Measurements from ENCODE around the gene C6orf120.
A peak's percentile ranks its signal among the peaks of the same experiment; 100 is the strongest.

The C6orf120 gene

GRCh38 chr6:169725125-169726048, 23.5 kb downstream of the C6orf120 start:
- Histone ChIP-seq H3K9me3 (ENCODE audit: control insufficient read depth, insufficient read depth, low read length) (no peaks in the 10 kb centered on the region), H3K79me2 (ENCODE audit: control insufficient read depth, low read length) (peaks cover 48% of the 10 kb centered on the region), H3K4me2 (ENCODE audit: low read length) (peak overlapping the region; percentile 87), H3K4me1 (ENCODE audit: control insufficient read depth, low read length) (peaks cover 55% of the 10 kb centered on the region), H4K20me1 (ENCODE audit: control insufficient read depth, insufficient read depth, low read depth, low read length) (peaks cover 12% of the 10 kb centered on the region; the same call in 1 of the 2 replicates), H3K9me2 (replicated peaks; ENCODE audit: control insufficient read depth, low read length) (no peaks in the 10 kb centered on the region), H3F3A (ENCODE audit: control insufficient read depth, insufficient read depth) (peaks cover 22% of the 10 kb centered on the region), H3K27ac (ENCODE audit: low read depth, low read length) (peak overlapping the region; percentile 56), H3K4me3 (ENCODE audit: low read length) (peak overlapping the region; percentile 83), H3K36me3 (ENCODE audit: control insufficient read depth, low read length) (peaks cover 23% of the 10 kb centered on the region), H3K27me3 (ENCODE audit: control insufficient read depth, low read length) (no peaks in the 10 kb centered on the region)
- no peak for TF ChIP-seq CTCF (IDR thresholded peaks at IDR 0.05; ENCODE audit: low read depth, low read length, poor library complexity, severe bottlenecking)

- Histone ChIP-seq H3K4me2 (ENCODE audit: low read length) (peak overlapping the region; percentile 87), H4K20me1 (ENCODE audit: control insufficient read depth, insufficient read depth, low read depth, low read length) (peaks cover 8% of the 10 kb centered on the region; the same call in 1 of the 2 replicates), H3F3A (ENCODE audit: control insufficient read depth, insufficient read depth) (peaks cover 22% of the 10 kb centered on the region), H3K79me2 (ENCODE audit: control insufficient read depth, low read length) (peaks cover 41% of the 10 kb centered on the region), H3K4me3 (ENCODE audit: low read length) (peak overlapping the region; percentile 83), H3K27me3 (ENCODE audit: control insufficient read depth, low read length) (no peaks in the 10 kb centered on the region), H3K27ac (ENCODE audit: low read depth, low read length) (no peak overlapping the region), H3K4me1 (ENCODE audit: control insufficient read depth, low read length) (peaks cover 53% of the 10 kb centered on the region), H3K36me3 (ENCODE audit: control insufficient read depth, low read length) (peaks cover 21% of the 10 kb centered on the region), H3K9me3 (ENCODE audit: control insufficient read depth, insufficient read depth, low read length) (no peaks in the 10 kb centered on the region), H3K9me2 (replicated peaks; ENCODE audit: control insufficient read depth, low read length) (no peaks in the 10 kb centered on the region)
- TF ChIP-seq EZH2phosphoT487 (IDR thresholded peaks at IDR 0.05; ENCODE audit: borderline replicate concordance, low read length) (no peak), CTCF (IDR thresholded peaks at IDR 0.05; ENCODE audit: low read depth, low read length, poor library complexity, severe bottlenecking) (no peak)
Measured at GRCh38 chr6:169726049-169726400, 24.1 kb downstream of the C6orf120 start.

GRCh38 chr6:169726963-169727362, 25.0 kb downstream of the C6orf120 start:
- no peak overlapping the region for H3K4me3 ChIP-seq (ENCODE audit: low read length)
- H3K4me1 ChIP-seq (ENCODE audit: control insufficient read depth, low read length), result peaks cover 45% of the 10 kb centered on the region
- H3K36me3 ChIP-seq (ENCODE audit: control insufficient read depth, low read length), result peaks cover 18% of the 10 kb centered on the region
- H3K9me3 ChIP-seq (ENCODE audit: control insufficient read depth, insufficient read depth, low read length), result no peaks in the 10 kb centered on the region
- H3K4me2 ChIP-seq (ENCODE audit: low read length), result peak overlapping the region; percentile 87
- H3F3A ChIP-seq (ENCODE audit: control insufficient read depth, insufficient read depth), result peaks cover 24% of the 10 kb centered on the region
- no peaks in the 10 kb centered on the region for H3K27me3 ChIP-seq (ENCODE audit: control insufficient read depth, low read length)
- peaks cover 8% of the 10 kb centered on the region; the same call in 1 of the 2 replicates for H4K20me1 ChIP-seq (ENCODE audit: control insufficient read depth, insufficient read depth, low read depth, low read length)
- no peak overlapping the region for H3K27ac ChIP-seq (ENCODE audit: low read depth, low read length)
- no peaks in the 10 kb centered on the region for H3K9me2 ChIP-seq (replicated peaks; ENCODE audit: control insufficient read depth, low read length)
- TF ChIP-seq EZH2phosphoT487 (IDR thresholded peaks at IDR 0.05; ENCODE audit: borderline replicate concordance, low read length), result no peak
- no peak for TF ChIP-seq CTCF (IDR thresholded peaks at IDR 0.05; ENCODE audit: low read depth, low read length, poor library complexity, severe bottlenecking)
- peaks cover 32% of the 10 kb centered on the region for H3K79me2 ChIP-seq (ENCODE audit: control insufficient read depth, low read length)
